ENCODE results near the gene LRRC17.
"Not testable (repeated sequence)": the region's sequence is repeated elsewhere in the genome, so short reads cannot be mapped to it uniquely, and the experiment has no call there.

The LRRC17 gene

GRCh38 chr7:102898532-102898859, 14.3 kb upstream of the LRRC17 start:
- TF ChIP-seq, protein P1, sequence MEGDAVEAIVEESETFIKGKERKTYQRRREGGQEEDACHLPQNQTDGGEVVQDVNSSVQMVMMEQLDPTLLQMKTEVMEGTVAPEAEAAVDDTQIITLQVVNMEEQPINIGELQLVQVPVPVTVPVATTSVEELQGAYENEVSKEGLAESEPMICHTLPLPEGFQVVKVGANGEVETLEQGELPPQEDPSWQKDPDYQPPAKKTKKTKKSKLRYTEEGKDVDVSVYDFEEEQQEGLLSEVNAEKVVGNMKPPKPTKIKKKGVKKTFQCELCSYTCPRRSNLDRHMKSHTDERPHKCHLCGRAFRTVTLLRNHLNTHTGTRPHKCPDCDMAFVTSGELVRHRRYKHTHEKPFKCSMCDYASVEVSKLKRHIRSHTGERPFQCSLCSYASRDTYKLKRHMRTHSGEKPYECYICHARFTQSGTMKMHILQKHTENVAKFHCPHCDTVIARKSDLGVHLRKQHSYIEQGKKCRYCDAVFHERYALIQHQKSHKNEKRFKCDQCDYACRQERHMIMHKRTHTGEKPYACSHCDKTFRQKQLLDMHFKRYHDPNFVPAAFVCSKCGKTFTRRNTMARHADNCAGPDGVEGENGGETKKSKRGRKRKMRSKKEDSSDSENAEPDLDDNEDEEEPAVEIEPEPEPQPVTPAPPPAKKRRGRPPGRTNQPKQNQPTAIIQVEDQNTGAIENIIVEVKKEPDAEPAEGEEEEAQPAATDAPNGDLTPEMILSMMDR (conservative IDR thresholded peaks at IDR 0.05): no peak
- no peak overlapping the region for H3K27ac ChIP-seq

DNA sequence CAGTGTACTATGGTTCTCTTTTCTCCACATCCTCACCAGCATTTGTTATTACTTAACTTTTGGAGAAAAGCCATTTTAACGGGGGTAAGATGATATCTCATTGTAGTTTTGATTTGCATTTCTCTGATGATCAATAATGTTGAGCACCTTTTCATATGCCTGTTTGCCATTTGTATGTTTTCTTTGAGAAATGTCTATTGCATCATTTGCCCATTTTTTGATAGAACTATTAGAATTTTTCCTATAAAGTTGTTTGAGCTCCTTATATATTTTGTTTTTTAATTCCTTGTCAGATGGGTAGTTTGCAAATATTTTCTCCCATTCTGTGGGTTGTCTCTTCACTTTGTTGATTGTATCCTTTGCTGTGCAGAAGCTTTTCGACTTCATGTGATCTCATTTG, 10.7 kb upstream of the LRRC17 start:
- H3K27ac ChIP-seq: not testable (repeated sequence)

- H3K27ac ChIP-seq: not testable (repeated sequence)
These were observed 9.2 kb upstream of the LRRC17 start for GRCh38 chr7:102903576-102903975.

DNA sequence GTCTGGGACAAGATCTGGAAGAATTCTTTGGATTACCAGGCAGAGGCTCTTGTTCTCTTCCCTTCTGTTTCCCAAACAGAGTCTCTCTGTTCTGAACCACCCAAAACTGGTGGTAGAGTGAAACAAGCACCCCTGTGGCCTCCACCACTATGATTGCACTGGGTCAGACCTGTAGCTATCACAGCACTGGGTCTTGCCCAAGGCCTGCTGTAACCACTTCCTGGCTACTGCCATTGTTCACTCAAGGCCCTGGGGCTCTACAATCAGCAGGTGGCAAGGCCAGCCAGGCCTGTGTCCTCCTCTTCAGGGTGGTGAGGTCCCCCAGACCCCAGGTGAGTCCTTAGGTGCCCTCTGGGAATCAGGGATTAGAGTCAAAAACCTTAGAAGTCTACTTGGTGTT, 4.1 kb upstream of the LRRC17 start:
- no peak for TF ChIP-seq ZFX (IDR thresholded peaks at IDR 0.05)
- TF ChIP-seq, protein P1 (conservative IDR thresholded peaks at IDR 0.05): no peak
- H3K27ac ChIP-seq: no peak overlapping the region

GRCh38 chr7:102913826-102914225, 1.0 kb downstream of the LRRC17 start:
- TF ChIP-seq ZFX (IDR thresholded peaks at IDR 0.05): no peak
- TF ChIP-seq, protein P1 (conservative IDR thresholded peaks at IDR 0.05): no peak
- H3K27ac ChIP-seq: no peak overlapping the region

DNA sequence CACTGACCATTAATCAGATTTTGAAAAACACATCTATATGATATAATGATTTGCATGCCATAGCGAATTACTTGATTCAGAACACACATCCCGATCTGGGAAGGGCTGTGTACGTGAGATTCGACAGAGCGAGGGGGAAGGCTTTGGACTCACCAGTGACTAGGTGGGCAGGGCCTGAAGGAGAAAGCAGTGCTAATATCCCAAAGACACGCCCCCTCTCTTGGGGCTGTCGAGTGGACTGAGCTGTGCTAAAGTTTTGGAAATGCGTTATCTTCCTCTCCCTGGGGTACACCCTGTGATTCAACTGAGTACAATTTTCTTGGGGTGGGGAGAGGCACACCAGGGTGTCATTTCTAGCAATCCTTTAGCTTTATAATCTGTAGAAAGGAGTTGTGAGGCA, 1.8 kb downstream of the LRRC17 start:
- H3K27ac ChIP-seq: no peak overlapping the region
- TF ChIP-seq, protein P1 (conservative IDR thresholded peaks at IDR 0.05): no peak
- TF ChIP-seq ZFX (IDR thresholded peaks at IDR 0.05): no peak

DNA sequence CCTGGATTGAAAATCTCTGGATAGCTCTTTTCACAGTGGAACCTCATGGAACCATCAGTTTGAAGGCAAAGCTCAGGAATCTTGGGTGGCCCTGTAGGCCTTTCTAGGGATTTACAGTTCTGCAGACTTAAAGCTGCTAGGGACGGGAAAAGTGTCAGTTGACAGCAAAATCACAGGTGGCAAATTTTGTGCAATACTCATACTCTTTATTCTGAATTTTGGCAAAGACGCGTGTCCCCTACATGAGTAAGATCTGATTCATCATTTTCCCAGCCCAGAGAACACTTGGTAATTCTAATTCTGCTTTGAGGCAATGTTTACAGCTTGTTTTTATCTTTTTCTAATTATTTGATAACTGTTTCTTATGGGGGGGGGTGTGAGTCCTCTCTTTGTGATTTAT, 3.6 kb downstream of the LRRC17 start:
- TF ChIP-seq, protein P1 (conservative IDR thresholded peaks at IDR 0.05): no peak
- TF ChIP-seq ZFX (IDR thresholded peaks at IDR 0.05): no peak
- no peak overlapping the region for H3K27ac ChIP-seq

GRCh38 chr7:102916881-102917280, 4.1 kb downstream of the LRRC17 start:
- no peak overlapping the region for H3K27ac ChIP-seq
- TF ChIP-seq ZFX (IDR thresholded peaks at IDR 0.05): no peak
- TF ChIP-seq, protein P1 (conservative IDR thresholded peaks at IDR 0.05): no peak
